ENCODE data around the gene ZSCAN22. TPM values are rescaled to one million over a fixed set of nuclear protein-coding genes. Genes with fewer than 3 reads are reported as not detected.

Gene ZSCAN22
- 4.6 TPM in 2 replicates for total RNA-seq
- long read RNA-seq, partial matches to known transcripts: 0 of 4 reads
- long read RNA-seq, other reads (novel, unspliced or antisense): 4 of 4 reads

GRCh38 chr19:58326914-58327726 is at the start of gene ZSCAN22:
Gene ZSCAN22 (plus strand): TSS chr19:58326994. CDS start chr19:58334803, 7,809 bp downstream.
- Mint-ChIP-seq H3K27me3 (no peaks in the 10 kb centered on the region), H3K9me3 (ENCODE audit: low read depth) (no peaks in the 10 kb centered on the region), H3K4me1 (ENCODE audit: low read depth) (peaks cover 10% of the 10 kb centered on the region), H3K36me3 (ENCODE audit: insufficient read depth) (no peaks in the 10 kb centered on the region), H3K27ac (no peak within 1 kb of the TSS), H3K4me3 (ENCODE audit: low read depth) (no peak within 1 kb of the TSS)
- no peak for TF ChIP-seq CTCF (IDR thresholded peaks at IDR 0.05; ENCODE audit: unreplicated experiment)
- DNase-seq (ENCODE audit: low spot score, unreplicated experiment): peak; percentile 87

- H3K4me3 Mint-ChIP-seq (ENCODE audit: low read depth): peak overlapping the region; percentile 97
- TF ChIP-seq CTCF (IDR thresholded peaks at IDR 0.05; ENCODE audit: unreplicated experiment): no peak
Observed at GRCh38 chr19:58277197-58277596, 49.6 kb upstream of the ZSCAN22 start.

GRCh38 chr19:58277748-58278540 is 48.9 kb upstream of the ZSCAN22 start:
- peak overlapping the region; percentile 97 for H3K4me3 Mint-ChIP-seq (ENCODE audit: low read depth)
- peaks cover 25% of the 10 kb centered on the region for H3K4me1 Mint-ChIP-seq (ENCODE audit: low read depth)
- H3K36me3 Mint-ChIP-seq (ENCODE audit: insufficient read depth): peaks cover 30% of the 10 kb centered on the region
- H3K27me3 Mint-ChIP-seq: no peaks in the 10 kb centered on the region
- DNase-seq (ENCODE audit: low spot score, unreplicated experiment): no peak
- H3K27ac Mint-ChIP-seq: peak overlapping the region; percentile 97
- no peak for TF ChIP-seq CTCF (IDR thresholded peaks at IDR 0.05; ENCODE audit: unreplicated experiment)
- peaks cover 4% of the 10 kb centered on the region for H3K9me3 Mint-ChIP-seq (ENCODE audit: low read depth)

More at GRCh38 chr19:58277197-58277596, 49.6 kb upstream of the ZSCAN22 start:
- no peak for DNase-seq (ENCODE audit: low spot score, unreplicated experiment)
- Mint-ChIP-seq H3K27ac (no peak overlapping the region), H3K27me3 (no peaks in the 10 kb centered on the region), H3K4me1 (ENCODE audit: low read depth) (peaks cover 25% of the 10 kb centered on the region), H3K36me3 (ENCODE audit: insufficient read depth) (peaks cover 35% of the 10 kb centered on the region), H3K9me3 (ENCODE audit: low read depth) (peaks cover 4% of the 10 kb centered on the region)

- Mint-ChIP-seq H3K9me3 (ENCODE audit: low read depth) (peaks cover 4% of the 10 kb centered on the region), H3K27ac (peak within 1 kb of the TSS; percentile 97), H3K36me3 (ENCODE audit: insufficient read depth) (peaks cover 30% of the 10 kb centered on the region), H3K27me3 (no peaks in the 10 kb centered on the region), H3K4me3 (ENCODE audit: low read depth) (peak within 1 kb of the TSS; percentile 97), H3K4me1 (ENCODE audit: low read depth) (peaks cover 25% of the 10 kb centered on the region)
- no peak for TF ChIP-seq CTCF (IDR thresholded peaks at IDR 0.05; ENCODE audit: unreplicated experiment)
- peak; percentile 98 for DNase-seq (ENCODE audit: low spot score, unreplicated experiment)
Observed at GRCh38 chr19:58278541-58279041, 48.2 kb upstream of the ZSCAN22 start, which contains the start of gene ZNF8. Gene ZNF8 (plus strand): TSS chr19:58278955. CDS start chr19:58279082, 127 bp downstream.

Data from progenitor cell of endocrine pancreas (in vitro differentiated cells).